Stimulated activated CD8-positive, alpha-beta memory T cell treated with anti-CD3 and anti-CD28 coated beads, Interleukin-7, amount 100 ng/mL, for 48 hours (primary cell): ENCODE data around the gene GALNT9.

ENCODE experiments used
- DNase-seq, 2 donors: peaks; one replicate each; pipeline ENCODE4 v3.0.0-alpha.2; 2020; ENCODE audit warnings: low read depth in 1 of 2; ENCODE audit errors: extremely low read depth in 1 of 2

The GALNT9 gene

GRCh38 chr12:132218527-132218875 is 110.9 kb downstream of the GALNT9 start:
- DNase-seq, result no peak

GRCh38 chr12:132217800-132218526 is 111.4 kb downstream of the GALNT9 start:
- no peak for DNase-seq

GRCh38 chr12:132217371-132217770 is 112.0 kb downstream of the GALNT9 start:
- no peak for DNase-seq

GRCh38 chr12:132216354-132216987 is 112.9 kb downstream of the GALNT9 start:
- DNase-seq, result no peak

GRCh38 chr12:132215299-132215989 is 113.9 kb downstream of the GALNT9 start:
- no peak for DNase-seq

- DNase-seq, result no peak
Observed at GRCh38 chr12:132214891-132215290, 114.5 kb downstream of the GALNT9 start.

- no peak for DNase-seq
Observed at GRCh38 chr12:132214161-132214476, 115.3 kb downstream of the GALNT9 start.

GRCh38 chr12:132213359-132214160 is 115.8 kb downstream of the GALNT9 start:
- DNase-seq, result no peak

GRCh38 chr12:132211816-132212215 is 117.6 kb downstream of the GALNT9 start:
- no peak for DNase-seq

- DNase-seq, result no peak
Observed at GRCh38 chr12:132211326-132211725, 118.1 kb downstream of the GALNT9 start.

GRCh38 chr12:132210223-132211055 is 119.0 kb downstream of the GALNT9 start:
- DNase-seq, result no peak

GRCh38 chr12:132209619-132210222 is 119.7 kb downstream of the GALNT9 start:
- no peak for DNase-seq

- DNase-seq, result no peak
Observed at GRCh38 chr12:132208153-132208823, 121.1 kb downstream of the GALNT9 start.

- no peak for DNase-seq
Observed at GRCh38 chr12:132207083-132207775, 122.2 kb downstream of the GALNT9 start.

- DNase-seq, result no peak
Observed at GRCh38 chr12:132206046-132206434, 123.3 kb downstream of the GALNT9 start.

- DNase-seq, result no peak
Observed at GRCh38 chr12:132205271-132206045, 123.9 kb downstream of the GALNT9 start.

GRCh38 chr12:132204793-132205270 is 124.6 kb downstream of the GALNT9 start:
- no peak for DNase-seq
